Heart left ventricle (tissue), 13 donors: ENCODE results near the gene CWC22.

ENCODE experiments used
- CTCF ChIP-seq, 12 donors: fragments of 200-600 bp; sonication (generic) in 4 of 12; IDR thresholded peaks; one replicate each; pipeline versions ENCODE4 v1.5.0 to v1.8.0; 2018 to 2022; ENCODE audit warnings: antibody characterized with exemption in 12 of 12, mild to moderate bottlenecking in 5 of 12
- POLR2A ChIP-seq, 2 donors: fragments of 450-650 bp; IDR thresholded peaks; one replicate each; pipeline ENCODE4 v1.6.1; 2017; ENCODE audit warnings: antibody characterized with exemption in 2 of 2, mild to moderate bottlenecking in 2 of 2, moderate library complexity in 2 of 2
- donor health status: ischemic (EF 13 %, LVEDD 7.1; RV severe dilation, severe dysfunction).
- donor health status: DM: no; HTN: yes; CAD: no.
- donor health status: DM: no; HTN: no; CAD: no.
- donor health status: ischemic (EF 25% LVEDD 6.9; RV normal size, moderate dysfunction).
- donor health status: ischemic (EF 25% LVEDD 5.7; RV mildly dilated, moderate dysfunction).
- donor health status: ischemic (EF 35%, LVEDD 5.7; RV mildly dilated, moderate dysfunction).
- donor health status: nonischemic (EF 11% LVEDD 7.7; RV severe dilation, severe dysfunction).
- donor health status: DM: yes; HTN: yes; CAD: no.
- donor health status: PGD.
- donor health status: ischemic (EF 29% LVEDD 5.4; RV normal size, mild dysfunction).
- donor health status: nonischemic (EF 23%, LVEDD 6.1; RV moderate dilation, normal function).

- TF ChIP-seq CTCF (IDR thresholded peaks at IDR 0.05) (no peak), POLR2A (IDR thresholded peaks at IDR 0.05) (no peak)
Measured at GRCh38 chr2:180033993-180034894, 27.1 kb upstream of the CWC22 start.
